HepG2 (cell line): ENCODE measurements around the gene STARD5. TPM values are rescaled to one million over a fixed set of nuclear protein-coding genes. Genes with fewer than 3 reads are reported as not detected.

ENCODE experiments used
- ATAC-seq: fragments of 200-7000 bp; cut with Tn5 transposase; 3 replicates; pipeline ENCODE4 v1.9.1; 2020; ENCODE audit warnings: mild to moderate bottlenecking, moderate library complexity
- BruUV-seq: library from RNA; stranded (reverse); fragments of 400-500 nt; replicated peaks from 2 replicates; lab custom pipeline; 2021; lab: Mats Ljungman, UMichigan
- CTCF ChIA-PET: fragments of 300-600 bp; formaldehyde crosslinking; extraction: SDS; loops from one replicate; lab custom pipeline; 2021; ENCODE audit warnings: low total read pairs, inconsistent platforms, low intra/inter-chr PET ratio; lab: Yijun Ruan, JAX
- POLR2A ChIA-PET: fragments of 350-600 bp; sonication (Branson Sonifier 250); formaldehyde crosslinking; loops from one replicate; lab custom pipeline; 2020; ENCODE audit warnings: antibody characterized with exemption, inconsistent platforms; lab: Yijun Ruan, JAX
- DNase-seq: peaks from one replicate; pipeline ENCODE4 v3.0.0-alpha.2; 2015; ENCODE audit warnings: low spot score
- FAIRE-seq: peaks from 3 replicates; lab custom pipeline; 2011; peaks lifted over from hg19 to GRCh38; lab: Jason Lieb, UNC
- H2AFZ ChIP-seq: one replicate; pipeline ENCODE4 v1.6.1; 2011; ENCODE audit warnings: low read length, inconsistent platforms
- H3K27ac ChIP-seq: fragments of 300-600 bp; 3 replicates; pipeline ENCODE4 v1.8.0; 2011; ENCODE audit warnings: mixed run types, mild to moderate bottlenecking, mixed read lengths, low read length, inconsistent platforms; ENCODE audit not compliant: insufficient read depth; ENCODE audit errors: extremely low read length
- H3K27me3 ChIP-seq, 2 experiments: fragments of 200-600 bp in 1 of 2; 2 replicates in 1 of 2; 3 replicates in 1 of 2; pipeline versions ENCODE4 v1.6.0 to v1.8.0; 2011; ENCODE audit warnings: low read length in 2 of 2, mild to moderate bottlenecking in 2 of 2, moderate library complexity in 2 of 2, inconsistent platforms in 1 of 2; ENCODE audit not compliant: insufficient read depth in 2 of 2, control insufficient read depth in 1 of 2
- H3K36me3 ChIP-seq, 2 experiments: fragments of 200-600 bp in 1 of 2; replicated peaks in 1 of 2; 2 replicates in 1 of 2; 3 replicates in 1 of 2; pipeline versions ENCODE4 v1.5.1 to v1.8.0; 2011; ENCODE audit warnings: low read length in 2 of 2, inconsistent platforms in 1 of 2; ENCODE audit not compliant: insufficient read depth in 2 of 2, control insufficient read depth in 1 of 2
- H3K4me1 ChIP-seq: 2 replicates; pipeline ENCODE4 v1.5.1; 2012; ENCODE audit warnings: low read length, inconsistent platforms; ENCODE audit not compliant: insufficient read depth
- H3K4me2 ChIP-seq: 2 replicates; pipeline ENCODE4 v1.6.0; 2011; ENCODE audit warnings: low read depth, low read length, inconsistent platforms
- H3K4me3 ChIP-seq, 3 experiments: fragments of 200-600 bp in 1 of 3; sonication (generic), shearing (Covaris generic) in 1 of 3; replicated peaks in 1 of 3; 2 replicates each; pipeline ENCODE4 v1.5.1; 2011 to 2016; ENCODE audit warnings: low read length in 3 of 3, inconsistent platforms in 2 of 3, low read depth in 2 of 3, mild to moderate bottlenecking in 2 of 3, control low read depth in 1 of 3, mixed read lengths in 1 of 3; ENCODE audit not compliant: insufficient read depth in 1 of 3
- H3K79me2 ChIP-seq: one replicate; pipeline ENCODE4 v1.6.1; 2011; ENCODE audit warnings: low read length, inconsistent platforms; ENCODE audit not compliant: insufficient read depth
- H3K9ac ChIP-seq: 2 replicates; pipeline ENCODE4 v1.6.0; 2011; ENCODE audit warnings: mild to moderate bottlenecking, low read depth, low read length, inconsistent platforms; ENCODE audit not compliant: insufficient read depth
- H3K9me3 ChIP-seq: 2 replicates; pipeline ENCODE4 v1.5.1; 2012; ENCODE audit warnings: mild to moderate bottlenecking, low read length
- H4K20me1 ChIP-seq: 2 replicates; pipeline ENCODE4 v1.6.0; 2011; ENCODE audit warnings: inconsistent platforms, mild to moderate bottlenecking, low read length, moderate library complexity; ENCODE audit not compliant: insufficient read depth
- EED ChIP-seq: sonication (generic); formaldehyde crosslinking; IDR thresholded peaks from 2 replicates; pipeline ENCODE4 v1.5.0; 2020; ENCODE audit warnings: mild to moderate bottlenecking, missing genetic modification reagents
- ZNF10 ChIP-seq: sonication (generic); formaldehyde crosslinking; IDR thresholded peaks from 2 replicates; pipeline ENCODE4 v1.4.0; 2020; ENCODE audit warnings: mild to moderate bottlenecking, low read depth, missing genetic modification reagents, borderline replicate concordance
- ZNF234 ChIP-seq: sonication (generic); formaldehyde crosslinking; conservative IDR thresholded peaks from 2 replicates; pipeline ENCODE4 v1.5.1; 2020; ENCODE audit warnings: mild to moderate bottlenecking, missing genetic modification reagents
- ZNF260 ChIP-seq: sonication (generic); formaldehyde crosslinking; IDR thresholded peaks from 2 replicates; pipeline ENCODE4 v1.4.0; 2020; ENCODE audit warnings: missing genetic modification reagents, low read depth, mild to moderate bottlenecking, borderline replicate concordance
- ZNF501 ChIP-seq: sonication (generic); formaldehyde crosslinking; IDR thresholded peaks from 2 replicates; pipeline ENCODE4 v1.5.1; 2020; ENCODE audit warnings: mild to moderate bottlenecking, moderate library complexity, missing genetic modification reagents
- WGBS: methylation state at CpG from one replicate; pipeline ENCODE4 v1.1.6; 2017; ENCODE audit warnings: low lambda C conversion rate; 5-methylcytosine and 5-hydroxymethylcytosine counted together
- in situ Hi-C: cut with HindIII; loops from 2 replicates; pipeline ENCODE4 v1.10.0; 2017; ENCODE audit warnings: low pct_unique_long_range_greater_than_20kb; ENCODE audit not compliant: extremely low pct_ligation_motif_present
- intact Hi-C: fragments of 100-400 bp; cut with micrococcal nuclease; formaldehyde crosslinking; loops from one replicate; pipeline ENCODE4 v1.10.0; 2022; ENCODE audit not compliant: unreplicated experiment
- polyA plus RNA-seq, 8 experiments: library from polyadenylated mRNA; depleted of rRNA in 3 of 8; stranded (reverse) in 7 of 8; unstranded in 1 of 8; fragments of >200 nt; fragmentation: Illumina TruSeq in 4 of 8; extraction: Trizol in 4 of 8; gene quantifications; 2 replicates each; pipeline versions ENCODE4 v1.2.1 to v1.2.3, GENCODE V29; 2011 to 2016; ENCODE audit warnings: low read depth in 4 of 8, missing spikeins in 1 of 8, mixed read lengths in 1 of 8; ENCODE audit not compliant: insufficient read depth in 1 of 8
- total RNA-seq, 5 experiments: library from RNA; depleted of rRNA; stranded (reverse); fragments of >200 nt; fragmentation: Illumina TruSeq; extraction: Trizol; gene quantifications; 2 replicates each; pipeline ENCODE4 v1.2.3, GENCODE V29; 2016; ENCODE audit warnings: low read depth in 1 of 5
- TF ChIP-seq, protein P1 (sequence below): sonication (generic); formaldehyde crosslinking; IDR thresholded peaks from 2 replicates; pipeline ENCODE4 v1.8.1; 2023; ENCODE audit warnings: mild to moderate bottlenecking, missing genetic modification reagents
- TF ChIP-seq, protein P2 (sequence below): sonication (generic); formaldehyde crosslinking; IDR thresholded peaks from 2 replicates; pipeline ENCODE4 v1.4.0; 2020; ENCODE audit warnings: missing genetic modification reagents

Gene STARD5
- total and polyA plus RNA-seq, 2 of the 13 experiments (the other 11 are each of a cell fraction or from before 2014, with no cell fraction given): 3.1 to 3.5 TPM

DNA sequence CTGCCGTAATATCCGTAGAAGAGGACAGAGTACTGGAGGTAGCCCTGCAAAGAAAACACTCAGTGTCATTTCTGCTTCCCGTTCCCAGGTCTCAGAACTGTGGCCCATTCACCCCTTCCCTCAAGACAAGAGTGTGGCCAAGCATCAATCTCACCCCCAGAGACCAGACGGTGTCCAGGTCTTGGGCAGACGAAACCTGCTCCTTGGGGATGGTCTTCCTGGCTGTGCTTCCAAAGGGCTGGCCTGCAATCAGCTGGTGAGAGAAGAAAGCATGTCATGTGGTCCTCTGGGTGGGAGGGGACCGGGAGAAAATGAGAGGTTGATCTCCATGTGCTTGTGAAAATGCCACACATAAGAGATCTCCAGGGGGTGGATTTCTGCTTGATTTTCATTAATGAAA is 34.3 kb upstream of the STARD5 start:
- Histone ChIP-seq H3K4me1 (no peaks in the 10 kb centered on the region), H3K79me2 (no peaks in the 10 kb centered on the region), H4K20me1 (no peaks in the 10 kb centered on the region), H3K27ac (no peak overlapping the region), H3K9me3 (no peaks in the 10 kb centered on the region), H3K4me2 (no peak overlapping the region), H2AFZ (no peak overlapping the region), H3K4me3 (no peak overlapping the region), H3K9ac (no peak overlapping the region), H3K27me3 (no peaks in the 10 kb centered on the region), H3K36me3 (no peaks in the 10 kb centered on the region)
- ChIA-PET CTCF (no interaction called here), POLR2A (no interaction called here)
- ATAC-seq (no peak), FAIRE-seq (no peak), DNase-seq (no peak)
- 47% methylated on average over 6 of the region's 6 CpGs for WGBS
- intact Hi-C loops: no loop called here
- no peak for TF ChIP-seq ZNF234 (CRISPR knock-in tag)
- TF ChIP-seq, protein P1, sequence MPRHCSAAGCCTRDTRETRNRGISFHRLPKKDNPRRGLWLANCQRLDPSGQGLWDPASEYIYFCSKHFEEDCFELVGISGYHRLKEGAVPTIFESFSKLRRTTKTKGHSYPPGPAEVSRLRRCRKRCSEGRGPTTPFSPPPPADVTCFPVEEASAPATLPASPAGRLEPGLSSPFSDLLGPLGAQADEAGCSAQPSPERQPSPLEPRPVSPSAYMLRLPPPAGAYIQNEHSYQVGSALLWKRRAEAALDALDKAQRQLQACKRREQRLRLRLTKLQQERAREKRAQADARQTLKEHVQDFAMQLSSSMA: no peak
- no peak for TF ChIP-seq ZNF10
- no peak for TF ChIP-seq EED (CRISPR knock-in tag)
- TF ChIP-seq, protein P2, sequence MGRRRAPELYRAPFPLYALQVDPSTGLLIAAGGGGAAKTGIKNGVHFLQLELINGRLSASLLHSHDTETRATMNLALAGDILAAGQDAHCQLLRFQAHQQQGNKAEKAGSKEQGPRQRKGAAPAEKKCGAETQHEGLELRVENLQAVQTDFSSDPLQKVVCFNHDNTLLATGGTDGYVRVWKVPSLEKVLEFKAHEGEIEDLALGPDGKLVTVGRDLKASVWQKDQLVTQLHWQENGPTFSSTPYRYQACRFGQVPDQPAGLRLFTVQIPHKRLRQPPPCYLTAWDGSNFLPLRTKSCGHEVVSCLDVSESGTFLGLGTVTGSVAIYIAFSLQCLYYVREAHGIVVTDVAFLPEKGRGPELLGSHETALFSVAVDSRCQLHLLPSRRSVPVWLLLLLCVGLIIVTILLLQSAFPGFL (CRISPR knock-in tag): no peak
- TF ChIP-seq ZNF501 (CRISPR knock-in tag): no peak
- TF ChIP-seq ZNF260 (CRISPR knock-in tag): no peak
- in situ Hi-C loops: no loop called here
- no TSS peak for BruUV-seq
